ENCODE results near the gene STRIP2.
"Not testable (repeated sequence)": the region's sequence is repeated elsewhere in the genome, so short reads cannot be mapped to it uniquely, and the experiment has no call there.

STRIP2 gene

GRCh38 chr7:129433847-129434674 lies at the start of gene STRIP2:
Gene STRIP2, plus strand, starts transcription at chr7:129434432. Its CDS starts 41 bp downstream, at chr7:129434473.
- peak; percentile 93 for DNase-seq (ENCODE audit: low read depth)

- no peak for DNase-seq (ENCODE audit: low read depth)
Observed at GRCh38 chr7:129385116-129385515, 49.1 kb upstream of the STRIP2 start.

GRCh38 chr7:129385598-129385997 lies 48.6 kb upstream of the STRIP2 start:
- DNase-seq (ENCODE audit: low read depth): no peak

- DNase-seq (ENCODE audit: low read depth): no peak
Observed at GRCh38 chr7:129386506-129386905, 47.7 kb upstream of the STRIP2 start.

GRCh38 chr7:129387537-129387936 lies 46.7 kb upstream of the STRIP2 start:
- no peak for DNase-seq (ENCODE audit: low read depth)

- DNase-seq (ENCODE audit: low read depth): no peak
Observed at GRCh38 chr7:129388333-129389098, 45.7 kb upstream of the STRIP2 start.

GRCh38 chr7:129389829-129390228 lies 44.4 kb upstream of the STRIP2 start:
- no peak for DNase-seq (ENCODE audit: low read depth)

- DNase-seq (ENCODE audit: low read depth): no peak
Observed at GRCh38 chr7:129390314-129390713, 43.9 kb upstream of the STRIP2 start.

- DNase-seq (ENCODE audit: low read depth): no peak
Observed at GRCh38 chr7:129391546-129392171, 42.6 kb upstream of the STRIP2 start.

GRCh38 chr7:129393255-129393654 lies 41.0 kb upstream of the STRIP2 start:
- DNase-seq (ENCODE audit: low read depth): no peak

GRCh38 chr7:129394101-129394500 lies 40.1 kb upstream of the STRIP2 start:
- no peak for DNase-seq (ENCODE audit: low read depth)

- no peak for DNase-seq (ENCODE audit: low read depth)
Observed at GRCh38 chr7:129394982-129395914, 39.0 kb upstream of the STRIP2 start.

GRCh38 chr7:129401228-129401966 lies 32.8 kb upstream of the STRIP2 start:
- no peak for DNase-seq (ENCODE audit: low read depth)

- DNase-seq (ENCODE audit: low read depth): peak; percentile 2
Observed at GRCh38 chr7:129401967-129402860, 32.0 kb upstream of the STRIP2 start.

GRCh38 chr7:129405527-129405926 lies 28.7 kb upstream of the STRIP2 start:
- no peak for DNase-seq (ENCODE audit: low read depth)

GRCh38 chr7:129410238-129410637 lies 24.0 kb upstream of the STRIP2 start:
- not testable (repeated sequence) for DNase-seq (ENCODE audit: low read depth)

- no peak for DNase-seq (ENCODE audit: low read depth)
Observed at GRCh38 chr7:129412501-129412900, 21.7 kb upstream of the STRIP2 start.

- DNase-seq (ENCODE audit: low read depth): no peak
Observed at GRCh38 chr7:129417073-129417472, 17.2 kb upstream of the STRIP2 start.

- no peak for DNase-seq (ENCODE audit: low read depth)
Observed at GRCh38 chr7:129421717-129422250, 12.4 kb upstream of the STRIP2 start.

- no peak for DNase-seq (ENCODE audit: low read depth)
Observed at GRCh38 chr7:129422727-129423126, 11.5 kb upstream of the STRIP2 start.

Data from activated T-cell treated with anti-CD3 and anti-CD28 coated beads for 48 hours (primary cell).